ENCODE data around the gene COL4A2.

COL4A2 gene

GRCh38 chr13:110306960-110307766 is at the start of gene COL4A2, which contains the start of gene COL4A1:
Gene COL4A2, plus strand, starts transcription at chr13:110307284. Its CDS starts 620 bp downstream, at chr13:110307904.
Gene COL4A1, minus strand, starts transcription at chr13:110307157. Its CDS starts 130 bp downstream, at chr13:110307027.
- H3K4me3 ChIP-seq (ENCODE audit: low read length), result no peak within 1 kb of the TSS; the same call in 1 of the 2 replicates
- TF ChIP-seq ZNF274 (IDR thresholded peaks at IDR 0.05; ENCODE audit: low read depth, low read length), result no peak

GRCh38 chr13:110257408-110257807 is 49.7 kb upstream of the COL4A2 start:
- TF ChIP-seq ZNF274 (IDR thresholded peaks at IDR 0.05; ENCODE audit: low read depth, low read length), result no peak

GRCh38 chr13:110258876-110259631 is 48.0 kb upstream of the COL4A2 start:
- no peak overlapping the region for H3K4me3 ChIP-seq (ENCODE audit: low read length)
- TF ChIP-seq ZNF274 (IDR thresholded peaks at IDR 0.05; ENCODE audit: low read depth, low read length), result no peak

More at GRCh38 chr13:110257408-110257807, 49.7 kb upstream of the COL4A2 start:
- no peak overlapping the region for H3K4me3 ChIP-seq (ENCODE audit: low read length)

GRCh38 chr13:110259651-110260050 is 47.4 kb upstream of the COL4A2 start:
- no peak overlapping the region for H3K4me3 ChIP-seq (ENCODE audit: low read length)
- no peak for TF ChIP-seq ZNF274 (IDR thresholded peaks at IDR 0.05; ENCODE audit: low read depth, low read length)

GRCh38 chr13:110261166-110262081 is 45.7 kb upstream of the COL4A2 start:
- H3K4me3 ChIP-seq (ENCODE audit: low read length), result no peak overlapping the region
- no peak for TF ChIP-seq ZNF274 (IDR thresholded peaks at IDR 0.05; ENCODE audit: low read depth, low read length)

GRCh38 chr13:110262082-110262436 is 45.0 kb upstream of the COL4A2 start:
- no peak for TF ChIP-seq ZNF274 (IDR thresholded peaks at IDR 0.05; ENCODE audit: low read depth, low read length)

GRCh38 chr13:110262508-110263291 is 44.4 kb upstream of the COL4A2 start:
- no peak for TF ChIP-seq ZNF274 (IDR thresholded peaks at IDR 0.05; ENCODE audit: low read depth, low read length)
- no peak overlapping the region for H3K4me3 ChIP-seq (ENCODE audit: low read length)

More at GRCh38 chr13:110262082-110262436, 45.0 kb upstream of the COL4A2 start:
- no peak overlapping the region for H3K4me3 ChIP-seq (ENCODE audit: low read length)

GRCh38 chr13:110263404-110263803 is 43.7 kb upstream of the COL4A2 start:
- no peak for TF ChIP-seq ZNF274 (IDR thresholded peaks at IDR 0.05; ENCODE audit: low read depth, low read length)
- no peak overlapping the region for H3K4me3 ChIP-seq (ENCODE audit: low read length)

- TF ChIP-seq ZNF274 (IDR thresholded peaks at IDR 0.05; ENCODE audit: low read depth, low read length), result no peak
- H3K4me3 ChIP-seq (ENCODE audit: low read length), result no peak overlapping the region
Measured at GRCh38 chr13:110263888-110264287, 43.2 kb upstream of the COL4A2 start.

- TF ChIP-seq ZNF274 (IDR thresholded peaks at IDR 0.05; ENCODE audit: low read depth, low read length), result no peak
- no peak overlapping the region for H3K4me3 ChIP-seq (ENCODE audit: low read length)
Measured at GRCh38 chr13:110264685-110265275, 42.3 kb upstream of the COL4A2 start.

GRCh38 chr13:110265341-110265681 is 41.8 kb upstream of the COL4A2 start:
- H3K4me3 ChIP-seq (ENCODE audit: low read length), result no peak overlapping the region
- no peak for TF ChIP-seq ZNF274 (IDR thresholded peaks at IDR 0.05; ENCODE audit: low read depth, low read length)

GRCh38 chr13:110265682-110266430 is 41.2 kb upstream of the COL4A2 start:
- H3K4me3 ChIP-seq (ENCODE audit: low read length), result no peak overlapping the region
- no peak for TF ChIP-seq ZNF274 (IDR thresholded peaks at IDR 0.05; ENCODE audit: low read depth, low read length)
